ENCODE data around the gene FBXL3.

GRCh38 chr13:77026255-77026860, 601 bp downstream of the FBXL3 start:
- TF ChIP-seq CTCF (IDR thresholded peaks at IDR 0.05; ENCODE audit: low read length), result no peak
- no peak for TF ChIP-seq EZH2 (optimal IDR thresholded peaks at IDR 0.05; ENCODE audit: low read depth, low read length)

Measured in MM.1S (cell line).